Common myeloid progenitor, CD34-positive (primary cell): ENCODE data around the gene PDE4D.

Experiments
- CTCF ChIA-PET: fragments of 350-600 bp; sonication (Branson Sonifier 250); formaldehyde crosslinking; loops from one replicate; lab custom pipeline; 2021; ENCODE audit warnings: antibody characterized with exemption; lab: Charles Lee
- POLR2A ChIA-PET: fragments of 350-600 bp; sonication (Branson Sonifier 250); formaldehyde crosslinking; loops from one replicate; lab custom pipeline; 2021; ENCODE audit warnings: antibody characterized with exemption; lab: Charles Lee
- DNase-seq, 3 donors: peaks; one replicate each; pipeline versions ENCODE4 v3.0.0 to v3.0.0-alpha.2; 2013
- H3K27ac ChIP-seq, 2 experiments: 1 replicate in 1 of 2; 2 replicates in 1 of 2; pipeline ENCODE4 v1.7.0; 2013; ENCODE audit warnings: inconsistent platforms in 2 of 2, low read length in 2 of 2, mild to moderate bottlenecking in 2 of 2, low read depth in 1 of 2, moderate library complexity in 1 of 2; ENCODE audit not compliant: severe bottlenecking in 2 of 2, insufficient read depth in 1 of 2, poor library complexity in 1 of 2
- H3K27me3 ChIP-seq, 5 experiments: replicated peaks in 2 of 5; 1 replicate in 3 of 5; 2 replicates in 2 of 5; pipeline versions ENCODE4 v1.6.1 to v1.7.0; 2013; ENCODE audit warnings: low read length in 4 of 5, mild to moderate bottlenecking in 2 of 5, moderate library complexity in 2 of 5, inconsistent platforms in 1 of 5; ENCODE audit not compliant: insufficient read depth in 5 of 5, control insufficient read depth in 4 of 5
- H3K36me3 ChIP-seq, 4 experiments: 1 replicate in 2 of 4; 2 replicates in 2 of 4; pipeline versions ENCODE4 v1.6.1 to v1.7.0; 2013; ENCODE audit warnings: low read length in 3 of 4, control low read depth in 1 of 4, mild to moderate bottlenecking in 1 of 4; ENCODE audit not compliant: control insufficient read depth in 4 of 4, insufficient read depth in 4 of 4
- H3K4me1 ChIP-seq, 4 experiments: 1 replicate in 3 of 4; 2 replicates in 1 of 4; pipeline versions ENCODE4 v1.6.1 to v1.7.1; 2013; ENCODE audit warnings: low read length in 3 of 4, mild to moderate bottlenecking in 3 of 4, control low read depth in 1 of 4, inconsistent platforms in 1 of 4, moderate library complexity in 1 of 4; ENCODE audit not compliant: control insufficient read depth in 4 of 4, insufficient read depth in 4 of 4; ENCODE audit errors: control extremely low read depth in 1 of 4
- H3K4me3 ChIP-seq, 7 experiments: 1 replicate in 4 of 7; 2 replicates in 3 of 7; pipeline versions ENCODE4 v1.5.1 to v1.7.0; 2013; ENCODE audit warnings: mild to moderate bottlenecking in 7 of 7, low read length in 6 of 7, moderate library complexity in 6 of 7, inconsistent platforms in 2 of 7, low read depth in 2 of 7, control low read depth in 1 of 7; ENCODE audit not compliant: insufficient read depth in 4 of 7, control insufficient read depth in 1 of 7; ENCODE audit errors: extremely low read depth in 1 of 7
- H3K9me3 ChIP-seq, 5 experiments: 1 replicate in 4 of 5; 2 replicates in 1 of 5; pipeline versions ENCODE4 v1.6.1 to v1.7.1; 2013; ENCODE audit warnings: low read length in 4 of 5, mild to moderate bottlenecking in 2 of 5, inconsistent platforms in 1 of 5, low read depth in 1 of 5, moderate library complexity in 1 of 5; ENCODE audit not compliant: control insufficient read depth in 4 of 5, insufficient read depth in 2 of 5; ENCODE audit errors: control extremely low read depth in 1 of 5
- WGBS: methylation state at CpG from one replicate; pipeline ENCODE4 v1.1.5; 2013; ENCODE audit not compliant: insufficient coverage; 5-methylcytosine and 5-hydroxymethylcytosine counted together

The PDE4D gene

GRCh38 chr5:59826996-59827395, 66.5 kb downstream of the PDE4D start:
- H3K9me3 ChIP-seq, result no peaks in the 10 kb centered on the region
- no peaks in the 10 kb centered on the region for H3K36me3 ChIP-seq
- DNase-seq, result no peak
- no peak overlapping the region for H3K27ac ChIP-seq
- no peaks in the 10 kb centered on the region for H3K4me1 ChIP-seq
- H3K4me3 ChIP-seq, result no peak overlapping the region
- WGBS, result 100% methylated on average over 1 of the region's 1 CpG
- CTCF ChIA-PET, result no interaction called here
- POLR2A ChIA-PET, result no interaction called here
- H3K27me3 ChIP-seq, result no peaks in the 10 kb centered on the region

GRCh38 chr5:59823420-59823819, 70.1 kb downstream of the PDE4D start:
- Histone ChIP-seq H3K4me1 (no peaks in the 10 kb centered on the region), H3K36me3 (no peaks in the 10 kb centered on the region), H3K27me3 (no peaks in the 10 kb centered on the region), H3K27ac (no peak overlapping the region), H3K9me3 (no peaks in the 10 kb centered on the region), H3K4me3 (no peak overlapping the region)
- WGBS, result 100% methylated on average over 1 of the region's 2 CpGs
- ChIA-PET POLR2A (no interaction called here), CTCF (interaction anchor here (1.5 kb wide), 1 partner anchor 10 kb away, joined by 5 read pairs; no protein-coding TSS in a partner anchor)
- DNase-seq, result no peak

- ChIA-PET POLR2A (no interaction called here), CTCF (interaction anchor here (1.0 to 1.2 kb wide), 2 partner anchors 10 to 11 kb away, joined by 3 read pairs; no protein-coding TSS in a partner anchor)
- Histone ChIP-seq H3K4me3 (no peak overlapping the region), H3K27me3 (no peaks in the 10 kb centered on the region), H3K27ac (no peak overlapping the region), H3K9me3 (no peaks in the 10 kb centered on the region), H3K36me3 (no peaks in the 10 kb centered on the region), H3K4me1 (no peaks in the 10 kb centered on the region)
- WGBS, result 92% methylated on average over 2 of the region's 3 CpGs
- DNase-seq, result no peak
These were observed 73.7 kb downstream of the PDE4D start for GRCh38 chr5:59819806-59820205.

- no peaks in the 10 kb centered on the region for H3K36me3 ChIP-seq
- no peak overlapping the region for H3K27ac ChIP-seq
- no CpG with 5 or more reads among the region's 6 CpGs for WGBS
- H3K27me3 ChIP-seq, result no peaks in the 10 kb centered on the region
- DNase-seq, result no peak
- no peaks in the 10 kb centered on the region for H3K4me1 ChIP-seq
- no peak overlapping the region for H3K4me3 ChIP-seq
- no peaks in the 10 kb centered on the region for H3K9me3 ChIP-seq
- ChIA-PET POLR2A (interaction anchor here (0.6 kb wide), 1 partner anchor 1008 kb away, joined by 3 read pairs; no protein-coding TSS in a partner anchor), CTCF (interaction anchor here (1.0 to 1.4 kb wide), 2 partner anchors 10 to 469 kb away, joined by 4 to 5 read pairs; no protein-coding TSS in a partner anchor)
These were observed 76.0 kb downstream of the PDE4D start for GRCh38 chr5:59817536-59817935.

GRCh38 chr5:59816654-59817300, 76.7 kb downstream of the PDE4D start:
- no peaks in the 10 kb centered on the region for H3K27me3 ChIP-seq
- ChIA-PET CTCF (interaction anchor here (1.0 to 1.4 kb wide), 3 partner anchors 9 to 470 kb away, joined by 4 to 5 read pairs (median 4); no protein-coding TSS in a partner anchor), POLR2A (interaction anchor here (0.6 kb wide), 1 partner anchor 1008 kb away, joined by 3 read pairs; no protein-coding TSS in a partner anchor)
- H3K9me3 ChIP-seq, result no peaks in the 10 kb centered on the region
- no peak for DNase-seq
- H3K4me1 ChIP-seq, result no peaks in the 10 kb centered on the region
- WGBS, result 87% methylated on average over 3 of the region's 6 CpGs
- H3K4me3 ChIP-seq, result no peak overlapping the region
- no peaks in the 10 kb centered on the region for H3K36me3 ChIP-seq
- H3K27ac ChIP-seq, result no peak overlapping the region

GRCh38 chr5:59814537-59814872, 79.0 kb downstream of the PDE4D start:
- H3K36me3 ChIP-seq, result no peaks in the 10 kb centered on the region
- H3K9me3 ChIP-seq, result no peaks in the 10 kb centered on the region
- POLR2A ChIA-PET, result no interaction called here
- no peak for DNase-seq
- H3K4me1 ChIP-seq, result no peaks in the 10 kb centered on the region
- no peak overlapping the region for H3K4me3 ChIP-seq
- peaks cover 0 to 2% (median 0%) of the 10 kb centered on the region in 5 experiments for H3K27me3 ChIP-seq
- no peak overlapping the region for H3K27ac ChIP-seq
- WGBS, result 83% methylated on average over 1 of the region's 2 CpGs
- CTCF ChIA-PET, result interaction anchor here (0.6 to 2.4 kb wide), 10 partner anchors 8 to 855 kb away, joined by 3 to 14 read pairs (median 5); no protein-coding TSS in a partner anchor
